GM12878 (cell line): ENCODE results near the gene TMIGD3. TPM values are rescaled to one million over a fixed set of nuclear protein-coding genes. Genes with fewer than 3 reads are reported as not detected.

ENCODE experiments used
- ATAC-seq: fragments of 200-7000 bp; cut with Tn5 transposase; 3 replicates; pipeline ENCODE4 v1.9.1; 2020; ENCODE audit warnings: mild to moderate bottlenecking, moderate library complexity
- BruUV-seq: library from RNA; stranded (reverse); fragments of 400-500 nt; replicated peaks from 2 replicates; lab custom pipeline; 2021; lab: Mats Ljungman, UMichigan
- CTCF ChIA-PET: fragments of 300-600 bp; sonication (Branson Sonifier 250); formaldehyde crosslinking; extraction: SDS; loops from one replicate; lab custom pipeline; 2021; ENCODE audit warnings: inconsistent platforms; lab: Yijun Ruan, JAX
- POLR2A ChIA-PET: fragments of 350-600 bp; formaldehyde crosslinking; extraction: SDS; loops from one replicate; lab custom pipeline; 2021; ENCODE audit warnings: inconsistent platforms; lab: Charles Lee
- RAD21 ChIA-PET: fragments of 300-600 bp; sonication (Branson Sonifier 250); formaldehyde crosslinking; loops from one replicate; lab custom pipeline; 2023; ENCODE audit warnings: antibody characterized with exemption; ENCODE audit not compliant: unreplicated experiment; lab: Charles Lee
- SMC1A ChIA-PET: fragments of 300-600 bp; sonication (Branson Sonifier 250); formaldehyde crosslinking; loops from one replicate; lab custom pipeline; 2023; ENCODE audit not compliant: unreplicated experiment, uncharacterized antibody; lab: Charles Lee
- DNase-seq: peaks from one replicate; pipeline ENCODE4 v3.0.0-alpha.2; 2011; ENCODE audit warnings: low read depth, low spot score
- FAIRE-seq: peaks from 3 replicates; lab custom pipeline; 2011; peaks lifted over from hg19 to GRCh38; lab: Jason Lieb, UNC
- H2AFZ ChIP-seq: 2 replicates; pipeline ENCODE4 v1.6.0; 2011; ENCODE audit warnings: low read depth, low read length, control low read depth; ENCODE audit not compliant: control insufficient read depth
- H3K27ac ChIP-seq: 2 replicates; pipeline ENCODE4 v1.5.1; 2011; ENCODE audit warnings: control low read depth; ENCODE audit not compliant: control insufficient read depth, insufficient read depth
- H3K27me3 ChIP-seq, 2 experiments: replicated peaks in 1 of 2; 2 replicates each; pipeline versions ENCODE4 v1.6.0 to v1.6.1; 2011; ENCODE audit warnings: low read length in 1 of 2; ENCODE audit not compliant: control insufficient read depth in 2 of 2, insufficient read depth in 2 of 2
- H3K36me3 ChIP-seq, 2 experiments: 2 replicates each; pipeline ENCODE4 v1.5.1; 2011; ENCODE audit warnings: low read length in 1 of 2; ENCODE audit not compliant: control insufficient read depth in 2 of 2, insufficient read depth in 2 of 2
- H3K4me1 ChIP-seq: 2 replicates; pipeline ENCODE4 v1.6.1; 2011; ENCODE audit warnings: mild to moderate bottlenecking, low read length, moderate library complexity, mixed read lengths; ENCODE audit not compliant: control insufficient read depth, insufficient read depth
- H3K4me2 ChIP-seq: 2 replicates; pipeline ENCODE4 v1.6.0; 2011; ENCODE audit warnings: control low read depth; ENCODE audit not compliant: control insufficient read depth, insufficient read depth
- H3K4me3 ChIP-seq: fragments of 200-600 bp; sonication (generic); 2 replicates; pipeline ENCODE4 v1.5.1; 2016
- H3K79me2 ChIP-seq: 2 replicates; pipeline ENCODE4 v1.6.0; 2011; ENCODE audit warnings: low read length; ENCODE audit not compliant: control insufficient read depth, insufficient read depth
- H3K9ac ChIP-seq: 2 replicates; pipeline ENCODE4 v1.8.0; 2011; ENCODE audit warnings: low read length, control low read depth, mixed read lengths; ENCODE audit not compliant: control insufficient read depth, insufficient read depth
- H3K9me3 ChIP-seq: replicated peaks from 3 replicates; pipeline ENCODE4 v1.5.1; 2011; ENCODE audit warnings: mild to moderate bottlenecking, low read length; ENCODE audit not compliant: control insufficient read depth, insufficient read depth
- H4K20me1 ChIP-seq: 2 replicates; pipeline ENCODE4 v1.6.0; 2011; ENCODE audit not compliant: control insufficient read depth, insufficient read depth
- BCL11A ChIP-seq: IDR thresholded peaks from 2 replicates; pipeline ENCODE4 v1.6.1; 2011; ENCODE audit warnings: low read depth, low read length
- BHLHE40 ChIP-seq, 2 experiments: fragments of 450-650 bp in 1 of 2; IDR thresholded peaks; 2 replicates each; pipeline ENCODE4 v1.6.1; 2011 to 2017; ENCODE audit warnings: low read depth in 2 of 2, borderline replicate concordance in 1 of 2, improper control_type of control experiment in 1 of 2, low read length in 1 of 2, mild to moderate bottlenecking in 1 of 2
- CHD2 ChIP-seq: IDR thresholded peaks from 2 replicates; pipeline ENCODE4 v1.6.1; 2011; ENCODE audit warnings: low read depth, low read length, improper control_type of control experiment, borderline replicate concordance
- MTA3 ChIP-seq: IDR thresholded peaks from 2 replicates; pipeline ENCODE4 v1.6.1; 2012; ENCODE audit warnings: low read length, inconsistent platforms, borderline replicate concordance
- RFX5 ChIP-seq: IDR thresholded peaks from 2 replicates; pipeline ENCODE4 v1.6.1; 2011; ENCODE audit warnings: low read depth, low read length, improper control_type of control experiment
- ZSCAN29 ChIP-seq: fragments of 450-650 bp; IDR thresholded peaks from 2 replicates; pipeline ENCODE4 v1.6.1; 2017; ENCODE audit warnings: mild to moderate bottlenecking, moderate library complexity
- WGBS: methylation state at CpG from one replicate; pipeline ENCODE4 v1.1.6; 2016; ENCODE audit warnings: low lambda C conversion rate; ENCODE audit not compliant: insufficient replicate concordance, insufficient coverage; ENCODE audit errors: missing lambda C conversion rate; 5-methylcytosine and 5-hydroxymethylcytosine counted together
- in situ Hi-C: fragments of 300-500 bp; cut with MboI; formaldehyde crosslinking; loops from 9 replicates; pipeline ENCODE4 v1.14.3; 2018; ENCODE audit warnings: mixed read lengths
- intact Hi-C: fragments of 100-400 bp; cut with micrococcal nuclease; formaldehyde crosslinking; loops from one replicate; pipeline ENCODE4 v1.14.2; 2022; ENCODE audit not compliant: unreplicated experiment
- polyA plus RNA-seq, 11 experiments: library from polyadenylated mRNA; depleted of rRNA in 4 of 11; unstranded in 6 of 11; stranded (reverse) in 5 of 11; fragments of >200 nt; fragmentation: Nextera tagmentation in 4 of 11; fragmentation: Illumina TruSeq in 1 of 11; extraction: Ambion mirVana in 4 of 11; extraction: Trizol in 1 of 11; gene quantifications; 1 replicate in 1 of 11; 2 replicates in 10 of 11; pipeline versions ENCODE4 v1.2.1 to v1.2.3, GENCODE V29; 2011 to 2016; ENCODE audit warnings: inconsistent platforms in 2 of 11, missing spikeins in 2 of 11, low read depth in 1 of 11
- total RNA-seq, 4 experiments: library from RNA; depleted of rRNA in 3 of 4; stranded (reverse); fragments of >200 nt in 3 of 4; fragmentation: Illumina TruSeq in 1 of 4; extraction: Trizol in 1 of 4; gene quantifications; 2 replicates each; pipeline versions ENCODE4 v1.2.1 to v1.2.3, GENCODE V29; 2013 to 2021
- TF ChIP-seq, protein P1 (sequence below): IDR thresholded peaks from 2 replicates; pipeline ENCODE4 v1.6.1; 2012; ENCODE audit warnings: low read depth, low read length, improper control_type of control experiment
- TF ChIP-seq, protein P2 (sequence below): fragments of 450-650 bp; conservative IDR thresholded peaks from 2 replicates; pipeline ENCODE4 v1.6.1; 2017; ENCODE audit warnings: mild to moderate bottlenecking, moderate library complexity

Gene TMIGD3
- total and polyA plus RNA-seq, 10 of the 15 experiments (the other 5 are each of a cell fraction or from before 2014, with no cell fraction given), result 0.17 TPM; not detected in 9

DNA sequence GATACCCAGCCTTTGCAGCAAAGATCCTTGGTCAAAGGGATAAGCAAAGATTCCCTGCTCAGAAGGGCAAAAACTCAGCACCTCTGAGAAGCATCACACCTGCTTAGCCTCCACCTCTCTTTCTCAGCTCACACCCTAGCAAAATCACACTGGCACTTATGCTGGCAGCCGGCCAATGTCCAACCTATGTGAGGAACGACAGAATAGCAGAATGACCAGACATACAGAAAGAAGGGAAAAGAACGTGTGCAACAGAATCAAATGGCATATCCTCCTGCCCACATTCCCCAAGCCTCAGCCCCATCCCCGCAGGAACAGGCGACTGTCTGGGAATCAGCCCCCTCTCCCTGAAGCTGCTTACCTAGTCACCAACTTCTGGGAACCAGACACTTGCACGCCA is 664 bp upstream of the TMIGD3 start (continued):
- TF ChIP-seq, protein P1, sequence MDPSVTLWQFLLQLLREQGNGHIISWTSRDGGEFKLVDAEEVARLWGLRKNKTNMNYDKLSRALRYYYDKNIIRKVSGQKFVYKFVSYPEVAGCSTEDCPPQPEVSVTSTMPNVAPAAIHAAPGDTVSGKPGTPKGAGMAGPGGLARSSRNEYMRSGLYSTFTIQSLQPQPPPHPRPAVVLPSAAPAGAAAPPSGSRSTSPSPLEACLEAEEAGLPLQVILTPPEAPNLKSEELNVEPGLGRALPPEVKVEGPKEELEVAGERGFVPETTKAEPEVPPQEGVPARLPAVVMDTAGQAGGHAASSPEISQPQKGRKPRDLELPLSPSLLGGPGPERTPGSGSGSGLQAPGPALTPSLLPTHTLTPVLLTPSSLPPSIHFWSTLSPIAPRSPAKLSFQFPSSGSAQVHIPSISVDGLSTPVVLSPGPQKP, result no peak
- TF ChIP-seq, all 136 proteins: peak for 0

DNA sequence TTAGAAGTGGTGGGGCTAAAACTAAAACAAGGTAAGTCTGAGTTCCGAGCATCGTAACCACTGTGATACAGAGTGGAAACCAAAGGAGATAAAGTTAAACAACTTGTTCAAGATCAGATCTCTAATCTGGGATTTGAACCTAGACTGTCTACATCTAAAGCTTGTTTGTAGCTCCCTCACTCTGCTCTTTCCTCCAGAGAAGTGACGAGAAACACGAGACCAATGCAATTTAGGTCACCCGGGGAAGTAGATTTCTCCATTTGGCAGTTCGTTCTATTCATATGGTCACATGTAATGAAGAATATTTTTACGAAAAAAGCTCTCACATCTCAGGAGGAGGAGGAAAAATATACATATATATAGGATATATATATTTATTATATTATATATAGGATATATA is 1.8 kb downstream of the TMIGD3 start:
- CTCF ChIA-PET, result interaction anchor here (1.2 to 1.4 kb wide), 2 partner anchors 20 to 163 kb away, joined by 3 read pairs; no protein-coding TSS in a partner anchor
- in situ Hi-C loops, result loop anchor here (10.0 kb wide), 1 partner anchor 253 kb away; the partner anchor contains the start of gene DDX20

More for the DNA sequence above, 1.8 kb downstream of the TMIGD3 start:
- FAIRE-seq, result no peak
- H2AFZ ChIP-seq, result no peak overlapping the region
- TF ChIP-seq ZSCAN29 (no peak), BHLHE40 (IDR thresholded peaks at IDR 0.05; ENCODE audit: borderline replicate concordance in 1 of 2, low read depth in 2 of 2, low read length in 1 of 2) (no peak), BCL11A (no peak), MTA3 (no peak), RFX5 (no peak), CHD2 (no peak)
- TF ChIP-seq, protein P2, sequence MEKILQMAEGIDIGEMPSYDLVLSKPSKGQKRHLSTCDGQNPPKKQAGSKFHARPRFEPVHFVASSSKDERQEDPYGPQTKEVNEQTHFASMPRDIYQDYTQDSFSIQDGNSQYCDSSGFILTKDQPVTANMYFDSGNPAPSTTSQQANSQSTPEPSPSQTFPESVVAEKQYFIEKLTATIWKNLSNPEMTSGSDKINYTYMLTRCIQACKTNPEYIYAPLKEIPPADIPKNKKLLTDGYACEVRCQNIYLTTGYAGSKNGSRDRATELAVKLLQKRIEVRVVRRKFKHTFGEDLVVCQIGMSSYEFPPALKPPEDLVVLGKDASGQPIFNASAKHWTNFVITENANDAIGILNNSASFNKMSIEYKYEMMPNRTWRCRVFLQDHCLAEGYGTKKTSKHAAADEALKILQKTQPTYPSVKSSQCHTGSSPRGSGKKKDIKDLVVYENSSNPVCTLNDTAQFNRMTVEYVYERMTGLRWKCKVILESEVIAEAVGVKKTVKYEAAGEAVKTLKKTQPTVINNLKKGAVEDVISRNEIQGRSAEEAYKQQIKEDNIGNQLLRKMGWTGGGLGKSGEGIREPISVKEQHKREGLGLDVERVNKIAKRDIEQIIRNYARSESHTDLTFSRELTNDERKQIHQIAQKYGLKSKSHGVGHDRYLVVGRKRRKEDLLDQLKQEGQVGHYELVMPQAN, result no peak
- TF ChIP-seq, all 136 proteins: peak for 0
- no peaks in the 10 kb centered on the region for H4K20me1 ChIP-seq
- DNase-seq (no peak), ATAC-seq (no peak)
- no peak overlapping the region for H3K4me3 ChIP-seq
- no peaks in the 10 kb centered on the region for H3K79me2 ChIP-seq
- no peak overlapping the region for H3K27ac ChIP-seq
- no peaks in the 10 kb centered on the region for H3K27me3 ChIP-seq
- peaks cover 9% of the 10 kb centered on the region; the same call in 2 of the 3 replicates for H3K9me3 ChIP-seq
- ChIA-PET SMC1A (no interaction called here), RAD21 (no interaction called here), POLR2A (no interaction called here)
- peaks cover 52% of the 10 kb centered on the region for H3K4me1 ChIP-seq
- 77% methylated on average over 7 of the region's 7 CpGs for WGBS
- no peak overlapping the region for H3K4me2 ChIP-seq
- intact Hi-C loops, result no loop called here
- no peaks in the 10 kb centered on the region for H3K36me3 ChIP-seq
- H3K9ac ChIP-seq, result no peak overlapping the region
- BruUV-seq, result no TSS peak
